Activated CD4-positive, alpha-beta memory T cell treated with anti-CD3 and anti-CD28 coated beads for 36 hours (primary cell): ENCODE data around the gene NUDT14. TPM values are rescaled to one million over a fixed set of nuclear protein-coding genes. Genes with fewer than 3 reads are reported as not detected.

Experiments
- CTCF ChIA-PET: fragments of 350-600 bp; sonication (Branson Sonifier 250); formaldehyde crosslinking; loops from one replicate; lab custom pipeline; 2021; ENCODE audit warnings: antibody characterized with exemption, inconsistent platforms; lab: Charles Lee
- POLR2A ChIA-PET: fragments of 350-600 bp; sonication (Branson Sonifier 250); formaldehyde crosslinking; loops from one replicate; lab custom pipeline; 2021; ENCODE audit warnings: antibody characterized with exemption; lab: Charles Lee
- DNase-seq: peaks from one replicate; pipeline ENCODE4 v3.0.0-alpha.2; 2020
- H3K27ac Mint-ChIP-seq: one replicate; pipeline ENCODE4 v1.8.0; 2021; ENCODE audit warnings: mixed read lengths
- H3K27me3 Mint-ChIP-seq: one replicate; pipeline ENCODE4 v1.8.0; 2021; ENCODE audit warnings: mixed read lengths
- H3K36me3 Mint-ChIP-seq: one replicate; pipeline ENCODE4 v1.8.0; 2021; ENCODE audit warnings: mixed read lengths
- H3K4me1 Mint-ChIP-seq: one replicate; pipeline ENCODE4 v1.8.0; 2021; ENCODE audit warnings: low read depth, mixed read lengths
- H3K4me3 Mint-ChIP-seq: one replicate; pipeline ENCODE4 v1.8.0; 2021; ENCODE audit warnings: mild to moderate bottlenecking, mixed read lengths
- H3K9me3 Mint-ChIP-seq: one replicate; pipeline ENCODE4 v1.8.0; 2021; ENCODE audit warnings: mixed read lengths
- intact Hi-C: fragments of 100-400 bp; cut with micrococcal nuclease; formaldehyde crosslinking; loops from one replicate; pipeline ENCODE4 v1.15.1; 2023
- total RNA-seq, 2 experiments: library from RNA; stranded (reverse); gene quantifications; one replicate each; pipeline ENCODE4 v1.2.3, GENCODE V29; 2021

Gene NUDT14
- total RNA-seq, 2 experiments from 2014 or later, result 14.7 to 14.8 TPM

- no peak overlapping the region for H3K27ac Mint-ChIP-seq
- no peaks in the 10 kb centered on the region for H3K27me3 Mint-ChIP-seq
- H3K9me3 Mint-ChIP-seq, result peaks cover 19% of the 10 kb centered on the region
- ChIA-PET POLR2A (no interaction called here), CTCF (no interaction called here)
- H3K4me3 Mint-ChIP-seq, result no peak overlapping the region
- intact Hi-C loops, result no loop called here
- no peaks in the 10 kb centered on the region for H3K4me1 Mint-ChIP-seq
- peaks cover 2% of the 10 kb centered on the region for H3K36me3 Mint-ChIP-seq
- DNase-seq, result no peak
Observed at GRCh38 chr14:105144026-105144665, 37.0 kb downstream of the NUDT14 start.

DNA sequence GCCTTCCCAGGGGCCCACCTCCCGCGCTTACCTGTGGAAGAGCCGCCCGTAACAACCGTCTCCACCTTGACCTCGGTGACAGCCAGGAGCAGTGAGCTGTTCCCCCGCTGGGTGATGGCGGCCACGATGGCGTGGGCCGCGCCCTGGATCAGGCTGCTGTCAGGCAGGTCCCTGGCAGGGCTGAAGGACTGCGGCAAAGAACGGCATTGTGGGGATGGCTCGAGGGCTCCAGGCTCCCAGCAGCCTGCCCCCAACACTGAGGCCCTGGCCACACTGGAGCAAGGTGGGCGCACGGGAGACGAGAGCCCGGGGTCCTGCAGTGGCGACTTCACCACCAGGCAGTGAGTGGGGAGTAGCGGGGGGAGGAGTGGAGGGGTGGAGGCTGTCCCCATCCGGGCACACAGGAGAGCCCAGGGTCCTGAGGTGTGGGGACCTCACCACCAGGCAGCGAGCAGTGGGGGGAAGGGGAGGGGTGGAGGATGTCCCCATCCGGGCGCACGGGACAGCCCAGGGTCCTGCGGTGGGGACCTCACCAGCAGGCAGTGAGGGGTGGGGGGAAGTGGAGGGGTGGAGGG lies 37.6 kb downstream of the NUDT14 start:
- CTCF ChIA-PET, result no interaction called here

DNA sequence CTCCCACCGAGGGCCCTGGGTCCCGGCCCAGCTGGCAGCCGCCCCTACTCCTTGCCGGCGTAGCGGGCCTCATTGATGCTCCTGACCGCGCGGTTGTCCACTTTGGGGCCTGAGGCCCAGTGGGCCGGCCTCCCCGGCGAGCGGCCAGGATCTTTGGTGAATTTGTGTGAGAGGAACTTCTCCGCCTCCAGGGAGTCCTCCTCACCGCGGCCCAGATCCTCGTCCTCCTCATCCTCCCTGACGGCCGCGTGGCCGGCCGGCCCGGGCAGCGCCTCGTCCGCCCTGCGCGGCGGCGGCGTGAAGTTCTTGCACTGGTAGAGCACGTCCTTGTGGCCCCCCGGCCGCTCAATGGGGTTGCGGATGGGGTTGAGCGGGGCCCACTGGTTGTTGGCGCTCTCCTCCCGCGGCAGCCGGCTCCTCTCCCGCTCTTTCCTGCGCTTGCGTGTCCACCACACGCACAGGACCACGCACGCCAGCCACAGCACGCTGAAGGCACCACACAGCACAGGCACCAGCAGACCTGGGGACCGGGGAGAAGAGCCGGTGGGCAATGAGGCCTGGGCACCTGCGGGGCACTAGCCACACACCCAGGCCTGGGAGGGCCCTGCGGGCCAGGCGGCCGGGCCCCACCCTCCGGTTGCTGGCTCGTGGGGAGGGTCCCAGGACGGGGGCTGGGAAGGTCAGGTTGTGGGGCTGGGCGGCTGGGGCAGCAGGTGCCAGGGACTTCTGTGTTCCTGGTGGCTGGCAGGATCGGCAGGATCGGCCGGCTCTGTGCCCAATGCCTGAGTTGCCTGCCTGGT lies 38.3 kb downstream of the NUDT14 start:
- Mint-ChIP-seq H3K27ac (no peak overlapping the region), H3K36me3 (peaks cover 2% of the 10 kb centered on the region), H3K4me3 (no peak overlapping the region), H3K27me3 (no peaks in the 10 kb centered on the region), H3K4me1 (no peaks in the 10 kb centered on the region), H3K9me3 (peaks cover 19% of the 10 kb centered on the region)
- POLR2A ChIA-PET, result no interaction called here
- DNase-seq, result no peak
- CTCF ChIA-PET, result no interaction called here
- intact Hi-C loops, result no loop called here

More for the DNA sequence above, 37.6 kb downstream of the NUDT14 start:
- intact Hi-C loops, result no loop called here
- H3K27ac Mint-ChIP-seq, result no peak overlapping the region
- H3K4me1 Mint-ChIP-seq, result no peaks in the 10 kb centered on the region
- peaks cover 2% of the 10 kb centered on the region for H3K36me3 Mint-ChIP-seq
- no peak for DNase-seq
- POLR2A ChIA-PET, result no interaction called here
- H3K4me3 Mint-ChIP-seq, result no peak overlapping the region
- H3K9me3 Mint-ChIP-seq, result peaks cover 19% of the 10 kb centered on the region
- no peaks in the 10 kb centered on the region for H3K27me3 Mint-ChIP-seq

DNA sequence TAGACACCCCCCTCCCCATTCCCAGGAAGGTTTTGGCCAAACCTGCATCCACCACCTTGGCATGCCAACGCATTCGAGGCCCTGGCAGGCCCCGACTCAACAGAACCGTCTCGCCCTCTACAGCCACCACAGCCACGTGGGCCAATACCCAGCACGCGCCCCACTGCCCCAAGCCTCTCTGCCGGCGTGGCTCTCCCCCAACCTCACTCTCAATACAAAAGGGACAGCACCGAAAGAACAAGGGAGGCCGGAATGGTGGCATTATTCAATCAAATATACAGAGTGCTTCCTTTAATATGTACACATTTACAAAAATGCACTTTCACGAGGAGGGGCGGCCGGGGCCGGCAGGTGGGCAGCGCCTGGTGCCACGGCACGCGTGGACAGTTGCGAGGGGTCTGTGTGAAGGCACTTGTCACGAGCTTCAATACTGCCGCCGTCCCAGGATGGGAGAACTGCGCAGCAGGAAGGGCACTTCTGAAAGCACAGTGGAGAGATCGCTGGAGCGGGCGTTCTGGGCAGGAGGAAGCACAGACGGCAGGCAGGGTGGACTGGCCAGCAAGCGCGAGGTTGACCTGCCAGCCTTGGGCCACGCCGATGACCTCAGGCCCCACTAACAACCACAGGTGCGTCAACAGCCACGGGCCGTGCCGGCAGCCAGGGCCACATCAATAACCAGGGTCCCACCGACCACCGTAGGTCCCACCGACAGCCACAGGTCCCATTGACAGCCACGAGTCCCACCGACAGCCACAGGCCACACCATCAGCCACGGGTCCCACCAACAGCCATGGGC lies 39.4 kb downstream of the NUDT14 start:
- ChIA-PET POLR2A (no interaction called here), CTCF (no interaction called here)
- intact Hi-C loops, result no loop called here
- peaks cover 2% of the 10 kb centered on the region for H3K36me3 Mint-ChIP-seq
- no peak for DNase-seq
- no peaks in the 10 kb centered on the region for H3K27me3 Mint-ChIP-seq
- no peaks in the 10 kb centered on the region for H3K4me1 Mint-ChIP-seq
- no peak overlapping the region for H3K27ac Mint-ChIP-seq
- peaks cover 19% of the 10 kb centered on the region for H3K9me3 Mint-ChIP-seq
- no peak overlapping the region for H3K4me3 Mint-ChIP-seq

- intact Hi-C loops, result no loop called here
- Mint-ChIP-seq H3K4me1 (no peaks in the 10 kb centered on the region), H3K27ac (no peak overlapping the region), H3K27me3 (no peaks in the 10 kb centered on the region), H3K36me3 (peaks cover 2% of the 10 kb centered on the region), H3K9me3 (peaks cover 19% of the 10 kb centered on the region), H3K4me3 (no peak overlapping the region)
- ChIA-PET CTCF (no interaction called here), POLR2A (no interaction called here)
- no peak for DNase-seq
Observed at GRCh38 chr14:105141026-105141425, 40.1 kb downstream of the NUDT14 start.

- no peak for DNase-seq
- Mint-ChIP-seq H3K36me3 (peaks cover 2% of the 10 kb centered on the region), H3K4me3 (no peak overlapping the region), H3K27ac (no peak overlapping the region), H3K9me3 (peaks cover 19% of the 10 kb centered on the region), H3K4me1 (no peaks in the 10 kb centered on the region), H3K27me3 (no peaks in the 10 kb centered on the region)
- intact Hi-C loops, result no loop called here
- ChIA-PET CTCF (no interaction called here), POLR2A (no interaction called here)
Observed at GRCh38 chr14:105140581-105140980, 40.5 kb downstream of the NUDT14 start.

DNA sequence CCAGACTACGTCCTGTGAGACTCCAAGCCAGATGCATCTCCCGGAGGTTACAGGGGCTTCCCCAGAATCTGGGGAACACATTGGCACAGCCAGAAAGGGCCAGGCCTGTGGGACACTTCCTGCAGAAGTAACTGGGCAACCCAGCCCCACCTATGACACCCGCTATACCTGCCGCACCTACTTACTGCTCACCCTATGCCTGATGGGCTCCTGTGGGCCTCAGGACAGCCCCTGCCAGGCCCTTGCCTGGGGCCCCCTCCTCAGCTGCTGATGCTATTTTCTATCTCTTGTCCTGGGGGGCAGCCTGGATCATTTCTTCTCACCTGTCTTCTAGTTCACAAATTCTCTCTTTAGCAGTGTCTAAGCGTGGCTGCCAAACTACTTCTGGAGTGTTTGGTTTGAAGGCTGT lies 41.3 kb downstream of the NUDT14 start:
- peaks cover 2% of the 10 kb centered on the region for H3K36me3 Mint-ChIP-seq
- H3K4me3 Mint-ChIP-seq, result no peak overlapping the region
- no peak for DNase-seq
- H3K27ac Mint-ChIP-seq, result no peak overlapping the region
- ChIA-PET CTCF (no interaction called here), POLR2A (no interaction called here)
- peaks cover 19% of the 10 kb centered on the region for H3K9me3 Mint-ChIP-seq
- no peaks in the 10 kb centered on the region for H3K27me3 Mint-ChIP-seq
- intact Hi-C loops, result no loop called here
- H3K4me1 Mint-ChIP-seq, result no peaks in the 10 kb centered on the region

DNA sequence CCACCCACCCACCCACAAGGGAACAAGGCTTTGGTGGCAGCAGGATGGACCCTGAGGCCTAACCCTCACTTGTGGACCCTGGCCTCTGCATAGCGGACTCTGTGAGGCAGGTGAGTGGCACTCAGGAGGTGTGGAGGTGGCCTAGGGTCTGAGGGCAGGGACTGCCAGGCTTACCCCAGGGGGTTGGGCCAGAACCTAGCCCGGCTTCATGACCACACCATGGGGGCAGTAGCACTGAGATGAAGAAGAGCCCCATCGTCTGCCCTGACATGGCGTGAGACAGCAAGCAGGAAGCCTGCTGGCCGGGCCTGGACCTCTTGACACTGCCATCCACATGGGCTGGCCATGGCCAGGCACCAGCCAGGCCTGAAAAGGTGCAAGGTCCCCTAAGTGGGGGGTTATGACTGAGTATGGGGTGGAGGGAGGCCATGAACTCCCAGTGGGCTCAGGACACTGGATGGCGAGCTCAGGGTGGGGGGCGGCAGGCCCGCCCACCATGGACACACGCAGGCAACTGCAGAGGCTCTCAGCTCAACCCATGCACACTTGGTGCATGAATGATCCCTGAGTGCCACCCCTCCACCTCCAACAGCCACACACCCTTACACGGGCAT lies 41.8 kb downstream of the NUDT14 start:
- no peaks in the 10 kb centered on the region for H3K27me3 Mint-ChIP-seq
- no peak overlapping the region for H3K4me3 Mint-ChIP-seq
- peaks cover 19% of the 10 kb centered on the region for H3K9me3 Mint-ChIP-seq
- ChIA-PET POLR2A (no interaction called here), CTCF (no interaction called here)
- DNase-seq, result no peak
- peaks cover 2% of the 10 kb centered on the region for H3K36me3 Mint-ChIP-seq
- H3K27ac Mint-ChIP-seq, result no peak overlapping the region
- intact Hi-C loops, result no loop called here
- H3K4me1 Mint-ChIP-seq, result no peaks in the 10 kb centered on the region

DNA sequence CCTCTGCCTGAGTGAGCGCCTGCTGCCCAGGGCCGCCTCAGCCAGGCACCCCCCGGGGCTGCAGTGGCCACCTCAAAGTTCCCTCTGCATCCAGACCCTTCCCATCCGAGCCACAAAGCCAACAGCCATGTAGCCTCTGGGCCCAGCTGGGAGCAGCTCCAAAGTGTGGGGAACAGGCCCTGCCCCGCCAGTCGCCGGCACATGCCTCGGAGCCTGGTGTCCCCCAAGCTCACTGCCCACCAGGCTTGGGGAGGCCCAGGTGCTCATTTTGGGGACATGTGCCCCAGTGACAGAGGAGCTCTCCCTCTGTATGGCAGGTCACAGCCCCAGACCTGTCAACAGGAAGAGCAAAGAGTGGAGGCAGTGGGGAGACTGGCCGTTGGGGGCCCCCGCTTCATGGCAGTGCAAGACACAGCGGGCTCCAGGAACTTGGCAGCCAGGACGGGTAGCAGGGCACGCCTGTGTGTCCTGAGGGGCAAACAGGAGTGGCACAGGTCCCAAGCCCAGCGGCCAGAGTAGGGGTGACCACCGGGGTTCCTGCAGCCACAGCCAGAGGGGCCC lies 42.5 kb downstream of the NUDT14 start:
- DNase-seq, result no peak
- H3K4me3 Mint-ChIP-seq, result no peak overlapping the region
- ChIA-PET POLR2A (no interaction called here), CTCF (no interaction called here)
- H3K4me1 Mint-ChIP-seq, result no peaks in the 10 kb centered on the region
- peaks cover 19% of the 10 kb centered on the region for H3K9me3 Mint-ChIP-seq
- intact Hi-C loops, result no loop called here
- H3K27me3 Mint-ChIP-seq, result no peaks in the 10 kb centered on the region
- no peak overlapping the region for H3K27ac Mint-ChIP-seq
- H3K36me3 Mint-ChIP-seq, result peaks cover 2% of the 10 kb centered on the region

- Mint-ChIP-seq H3K4me3 (no peak overlapping the region), H3K4me1 (no peaks in the 10 kb centered on the region), H3K9me3 (peaks cover 23% of the 10 kb centered on the region), H3K27me3 (peaks cover 4% of the 10 kb centered on the region), H3K36me3 (peaks cover 2% of the 10 kb centered on the region), H3K27ac (no peak overlapping the region)
- no peak for DNase-seq
- CTCF ChIA-PET, result no interaction called here
- intact Hi-C loops, result no loop called here
- POLR2A ChIA-PET, result no interaction called here
Observed at GRCh38 chr14:105138021-105138541, 43.0 kb downstream of the NUDT14 start.

DNA sequence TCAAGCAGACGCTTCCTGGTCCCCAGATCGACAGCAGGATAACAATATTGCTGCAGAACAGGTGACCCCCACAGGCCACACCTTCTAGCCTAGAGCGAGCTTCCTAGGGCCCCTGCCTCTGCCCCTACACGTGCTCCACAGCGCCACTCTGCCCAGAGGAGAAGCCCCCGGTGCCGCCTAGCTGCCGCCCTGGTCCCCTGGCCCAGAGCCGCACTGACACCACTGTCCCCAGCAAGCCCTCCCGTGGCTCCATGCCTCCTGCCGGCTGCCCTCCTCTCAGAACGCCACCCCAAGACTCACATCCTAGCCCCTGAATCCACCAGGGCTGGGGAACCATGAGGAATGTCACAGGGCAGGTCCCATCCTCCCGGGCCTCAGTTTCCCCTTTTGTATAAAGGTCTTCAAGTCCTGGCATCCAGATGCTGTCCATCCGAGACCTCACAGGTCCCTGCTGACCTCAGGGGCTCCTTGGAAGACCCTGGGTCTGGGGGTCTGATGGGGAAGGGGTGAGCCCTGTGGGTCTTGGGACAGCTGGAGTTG lies 43.6 kb downstream of the NUDT14 start:
- Mint-ChIP-seq H3K36me3 (peaks cover 2% of the 10 kb centered on the region), H3K9me3 (peaks cover 27% of the 10 kb centered on the region), H3K4me1 (no peaks in the 10 kb centered on the region), H3K4me3 (no peak overlapping the region), H3K27ac (no peak overlapping the region), H3K27me3 (peaks cover 6% of the 10 kb centered on the region)
- ChIA-PET CTCF (no interaction called here), POLR2A (no interaction called here)
- DNase-seq, result no peak
- intact Hi-C loops, result no loop called here
